Heart left ventricle (tissue), 13 donors: ENCODE data around the gene MKX.

Experiments
- CTCF ChIP-seq, 12 donors: fragments of 200-600 bp; sonication (generic) in 4 of 12; IDR thresholded peaks; one replicate each; pipeline versions ENCODE4 v1.5.0 to v1.8.0; 2018 to 2022; ENCODE audit warnings: antibody characterized with exemption in 12 of 12, mild to moderate bottlenecking in 5 of 12
- POLR2A ChIP-seq, 2 donors: fragments of 450-650 bp; IDR thresholded peaks; one replicate each; pipeline ENCODE4 v1.6.1; 2017; ENCODE audit warnings: antibody characterized with exemption in 2 of 2, mild to moderate bottlenecking in 2 of 2, moderate library complexity in 2 of 2
- donor health status: ischemic (EF 13 %, LVEDD 7.1; RV severe dilation, severe dysfunction).
- donor health status: DM: no; HTN: yes; CAD: no.
- donor health status: DM: no; HTN: no; CAD: no.
- donor health status: ischemic (EF 25% LVEDD 6.9; RV normal size, moderate dysfunction).
- donor health status: ischemic (EF 25% LVEDD 5.7; RV mildly dilated, moderate dysfunction).
- donor health status: ischemic (EF 35%, LVEDD 5.7; RV mildly dilated, moderate dysfunction).
- donor health status: nonischemic (EF 11% LVEDD 7.7; RV severe dilation, severe dysfunction).
- donor health status: DM: yes; HTN: yes; CAD: no.
- donor health status: PGD.
- donor health status: ischemic (EF 29% LVEDD 5.4; RV normal size, mild dysfunction).
- donor health status: nonischemic (EF 23%, LVEDD 6.1; RV moderate dilation, normal function).

- TF ChIP-seq CTCF (IDR thresholded peaks at IDR 0.05) (no peak), POLR2A (IDR thresholded peaks at IDR 0.05) (no peak)
Observed at GRCh38 chr10:27687743-27688142, 57.9 kb downstream of the MKX start.
